K562 (cell line): ENCODE data around the gene WDFY2. TPM values are rescaled to one million over a fixed set of nuclear protein-coding genes. Genes with fewer than 3 reads are reported as not detected.

ENCODE experiments used
- ATAC-seq: fragments of 200-7000 bp; cut with Tn5 transposase; 3 replicates; pipeline ENCODE4 v1.9.1; 2020; ENCODE audit warnings: moderate library complexity
- BruUV-seq: library from RNA; stranded (reverse); fragments of 400-500 nt; replicated peaks from 2 replicates; lab custom pipeline; 2021; lab: Mats Ljungman, UMichigan
- CTCF ChIA-PET: fragments of 300-600 bp; formaldehyde crosslinking; extraction: SDS; loops from one replicate; lab custom pipeline; 2021; ENCODE audit warnings: low intra/inter-chr PET ratio; lab: Yijun Ruan, JAX
- POLR2A ChIA-PET: fragments of 300-600, 350-650 bp; sonication (Branson Sonifier 250); formaldehyde crosslinking; extraction: SDS; loops from one replicate; lab custom pipeline; 2021; ENCODE audit warnings: antibody characterized with exemption, inconsistent platforms; lab: Yijun Ruan, JAX
- DNase-seq, 4 experiments: peaks; one replicate each; pipeline versions ENCODE4 v3.0.0 to v3.0.0-alpha.2; 2011 to 2018; ENCODE audit warnings: low spot score in 3 of 4, mixed read lengths in 3 of 4; ENCODE audit errors: extremely low read depth in 1 of 4
- FAIRE-seq: peaks from 2 replicates; lab custom pipeline; 2011; peaks lifted over from hg19 to GRCh38; lab: Jason Lieb, UNC
- H2AFZ ChIP-seq: 2 replicates; pipeline ENCODE4 v1.6.0; 2011; ENCODE audit warnings: low read depth, low read length, control low read depth, inconsistent platforms
- H3K27ac ChIP-seq: fragments of 200-600 bp; 3 replicates; pipeline ENCODE4 v1.8.0; 2011; ENCODE audit warnings: low read depth, mild to moderate bottlenecking, control low read depth, inconsistent platforms, low read length, moderate library complexity, mixed read lengths; ENCODE audit errors: extremely low read depth
- H3K27me3 ChIP-seq, 2 experiments: fragments of 300-600 bp in 1 of 2; 2 replicates in 1 of 2; 3 replicates in 1 of 2; pipeline versions ENCODE4 v1.6.0 to v1.8.0; 2011; ENCODE audit warnings: inconsistent platforms in 2 of 2, low read length in 2 of 2, mild to moderate bottlenecking in 1 of 2, mixed read lengths in 1 of 2, moderate library complexity in 1 of 2; ENCODE audit not compliant: control insufficient read depth in 2 of 2, insufficient read depth in 2 of 2
- H3K36me3 ChIP-seq: fragments of 300-600 bp; 3 replicates; pipeline ENCODE4 v1.8.0; 2011; ENCODE audit warnings: mild to moderate bottlenecking, low read length, inconsistent platforms; ENCODE audit not compliant: control insufficient read depth, insufficient read depth
- H3K4me1 ChIP-seq, 2 experiments: fragments of 200-600 bp in 1 of 2; replicated peaks in 1 of 2; 2 replicates in 1 of 2; 3 replicates in 1 of 2; pipeline versions ENCODE4 v1.5.1 to v1.8.0; 2011; ENCODE audit warnings: inconsistent platforms in 2 of 2, low read length in 2 of 2, mild to moderate bottlenecking in 1 of 2, mixed read lengths in 1 of 2, moderate library complexity in 1 of 2; ENCODE audit not compliant: control insufficient read depth in 2 of 2, insufficient read depth in 2 of 2
- H3K4me2 ChIP-seq: 2 replicates; pipeline ENCODE4 v1.6.1; 2011; ENCODE audit warnings: low read length, control low read depth, inconsistent platforms, mixed read lengths; ENCODE audit not compliant: insufficient read depth
- H3K4me3 ChIP-seq: fragments of 200-600 bp; sonication (generic), shearing (Covaris generic); 2 replicates; pipeline ENCODE4 v1.5.1; 2016; ENCODE audit warnings: control low read depth, inconsistent platforms
- H3K79me2 ChIP-seq: fragments of 200-600 bp; 3 replicates; pipeline ENCODE4 v1.8.0; 2011; ENCODE audit warnings: low read length, inconsistent platforms; ENCODE audit not compliant: control insufficient read depth, insufficient read depth
- H3K9ac ChIP-seq, 2 experiments: 2 replicates each; pipeline versions ENCODE4 v1.6.0 to v1.6.1; 2011; ENCODE audit warnings: low read depth in 2 of 2, low read length in 2 of 2, control low read depth in 1 of 2, inconsistent platforms in 1 of 2, mild to moderate bottlenecking in 1 of 2, mixed read lengths in 1 of 2; ENCODE audit not compliant: insufficient read depth in 1 of 2
- H3K9me1 ChIP-seq: one replicate; pipeline ENCODE4 v1.6.0; 2011; ENCODE audit warnings: inconsistent platforms, mild to moderate bottlenecking, low read length, moderate library complexity; ENCODE audit not compliant: control insufficient read depth, insufficient read depth
- H3K9me3 ChIP-seq: replicated peaks from 2 replicates; pipeline ENCODE4 v1.5.1; 2011; ENCODE audit warnings: low read depth, low read length, inconsistent platforms; ENCODE audit not compliant: control insufficient read depth, insufficient read depth
- H4K20me1 ChIP-seq: replicated peaks from 2 replicates; pipeline ENCODE4 v1.6.1; 2011; ENCODE audit warnings: low read length, inconsistent platforms, mixed read lengths; ENCODE audit not compliant: control insufficient read depth, insufficient read depth
- NFIX ChIP-seq: fragments of 250-450 bp; sonication (Bioruptor Pico); IDR thresholded peaks from 2 replicates; pipeline ENCODE4 v1.4.0; 2020; ENCODE audit warnings: low read depth, mild to moderate bottlenecking, moderate library complexity
- NR4A1 ChIP-seq, 2 experiments: fragments of 250-450 bp in 1 of 2; fragments of 450-650 bp in 1 of 2; sonication (Bioruptor Pico) in 1 of 2; IDR thresholded peaks; 2 replicates each; pipeline versions ENCODE4 v1.4.0 to v1.6.1; 2016 to 2020; ENCODE audit warnings: mild to moderate bottlenecking in 2 of 2, missing compliant biosample characterization in 1 of 2, missing genetic modification characterization in 1 of 2, moderate library complexity in 1 of 2
- PCBP1 ChIP-seq: fragments of 200-400 bp; formaldehyde crosslinking; IDR thresholded peaks from 2 replicates; pipeline ENCODE4 v1.6.1; 2018; ENCODE audit warnings: mild to moderate bottlenecking, low read depth, low read length; ENCODE audit not compliant: poor library complexity, severe bottlenecking
- PTTG1 ChIP-seq: fragments of 450-650 bp; IDR thresholded peaks from 2 replicates; pipeline ENCODE4 v1.6.1; 2016; ENCODE audit warnings: low read depth, mild to moderate bottlenecking, missing genetic modification characterization, missing compliant biosample characterization
- RAD21 ChIP-seq, 2 experiments: fragments of 250-450 bp in 1 of 2; fragments of 450-650 bp in 1 of 2; sonication (Bioruptor Pico) in 1 of 2; formaldehyde crosslinking in 1 of 2; IDR thresholded peaks in 1 of 2; conservative IDR thresholded peaks in 1 of 2; 2 replicates each; pipeline versions ENCODE4 v1.4.0 to v1.8.0; 2020 to 2022; ENCODE audit warnings: mild to moderate bottlenecking in 2 of 2, moderate library complexity in 1 of 2
- RBFOX2 ChIP-seq: fragments of 200-400 bp; formaldehyde crosslinking; IDR thresholded peaks from 2 replicates; pipeline ENCODE4 v1.6.1; 2017; ENCODE audit warnings: low read depth, mild to moderate bottlenecking, low read length, moderate library complexity
- SAFB2 ChIP-seq: fragments of 200-400 bp; formaldehyde crosslinking; IDR thresholded peaks from 2 replicates; pipeline ENCODE4 v1.6.1; 2018; ENCODE audit warnings: borderline replicate concordance, low read length, low read depth, moderate library complexity; ENCODE audit not compliant: severe bottlenecking
- THRAP3 ChIP-seq: fragments of 450-650 bp; IDR thresholded peaks from 2 replicates; pipeline ENCODE4 v1.6.1; 2016; ENCODE audit warnings: mild to moderate bottlenecking, inconsistent platforms, borderline replicate concordance
- XRCC5 ChIP-seq: fragments of 200-400 bp; formaldehyde crosslinking; IDR thresholded peaks from 2 replicates; pipeline ENCODE4 v1.6.1; 2017; ENCODE audit warnings: low read depth, mild to moderate bottlenecking, low read length
- ZNF24 ChIP-seq: fragments of 450-650 bp; IDR thresholded peaks from 2 replicates; pipeline ENCODE4 v1.6.1; 2016
- ZNF3 ChIP-seq: fragments of 250-450 bp; sonication (Bioruptor Pico); IDR thresholded peaks from 2 replicates; pipeline ENCODE4 v1.5.0; 2021; ENCODE audit warnings: mild to moderate bottlenecking, moderate library complexity
- ZNF57 ChIP-seq: fragments of 450-650 bp; formaldehyde crosslinking; IDR thresholded peaks from 2 replicates; pipeline ENCODE4 v1.4.0; 2020; ENCODE audit warnings: mild to moderate bottlenecking, moderate library complexity
- WGBS: fragments of 100-300 bp; shearing (Covaris generic); methylation state at CpG from one replicate; pipeline ENCODE4 v1.1.6; 2016; ENCODE audit warnings: low coverage, mixed read lengths; ENCODE audit not compliant: insufficient coverage; ENCODE audit errors: missing lambda C conversion rate; 5-methylcytosine and 5-hydroxymethylcytosine counted together
- in situ Hi-C: fragments of 300-500 bp; cut with MboI; formaldehyde crosslinking; loops from 4 replicates; pipeline ENCODE4 v1.15.0; 2018; ENCODE audit warnings: inconsistent platforms, mixed read lengths
- intact Hi-C: fragments of 100-400 bp; cut with micrococcal nuclease; formaldehyde crosslinking; loops from 2 replicates; pipeline ENCODE4 v1.14.2; 2022
- polyA plus RNA-seq, 8 experiments: library from polyadenylated mRNA; depleted of rRNA in 4 of 8; stranded (reverse) in 5 of 8; unstranded in 3 of 8; fragments of >200 nt; fragmentation: Nextera tagmentation in 2 of 8; fragmentation: Illumina TruSeq in 1 of 8; extraction: Ambion mirVana in 2 of 8; extraction: Trizol in 1 of 8; gene quantifications; 2 replicates each; pipeline versions ENCODE4 v1.2.1 to v1.2.3, GENCODE V29; 2011 to 2014; ENCODE audit warnings: inconsistent platforms in 1 of 8, missing spikeins in 1 of 8
- total RNA-seq, 7 experiments: library from RNA; depleted of rRNA in 6 of 7; stranded (reverse); fragments of >200 nt in 6 of 7; fragmentation: Illumina TruSeq in 2 of 7; extraction: Trizol in 2 of 7; gene quantifications; 2 replicates each; pipeline versions ENCODE4 v1.2.1 to v1.2.3, GENCODE V29; 2011 to 2021; ENCODE audit warnings: low replicate concordance in 1 of 7
- TF ChIP-seq, protein P1 (sequence below): fragments of 450-650 bp; IDR thresholded peaks from 2 replicates; pipeline ENCODE4 v1.6.1; 2018; ENCODE audit warnings: mild to moderate bottlenecking, low read depth; ENCODE audit not compliant: partially characterized antibody
- TF ChIP-seq, protein P2 (sequence below): IDR thresholded peaks from 2 replicates; pipeline ENCODE4 v1.6.1; 2016; ENCODE audit warnings: missing genetic modification characterization, missing compliant biosample characterization

WDFY2 gene
- total and polyA plus RNA-seq, 9 of the 15 experiments (the other 6 are each of a cell fraction or from before 2014, with no cell fraction given) = 0.66 to 6.4 (median 4.4) TPM

DNA sequence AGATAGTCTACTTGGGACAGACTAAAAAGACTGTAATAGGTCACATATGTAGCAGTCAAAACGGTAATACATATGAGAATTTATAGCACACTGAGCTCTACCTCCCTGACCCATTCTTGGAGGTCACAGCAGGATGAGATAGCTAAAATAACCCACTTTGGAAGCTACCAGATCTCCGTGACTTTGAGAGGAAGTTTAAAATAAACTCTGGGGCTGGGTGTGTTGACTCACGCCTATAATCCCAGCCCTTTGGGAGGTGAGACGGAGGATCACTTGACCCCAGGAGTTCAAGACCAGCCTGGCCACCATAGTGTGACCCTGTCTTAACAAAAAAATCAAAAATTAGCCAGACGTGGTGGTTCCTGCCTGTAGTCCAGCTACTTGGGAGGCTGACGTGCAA lies 174.4 kb downstream of the WDFY2 start:
- Histone ChIP-seq H3K9ac (no peak overlapping the region), H3K27ac (no peak overlapping the region), H4K20me1 (no peaks in the 10 kb centered on the region), H3K4me2 (no peak overlapping the region), H3K9me3 (no peaks in the 10 kb centered on the region), H2AFZ (no peak overlapping the region), H3K36me3 (peaks cover 14% of the 10 kb centered on the region; the same call in 2 of the 3 replicates), H3K27me3 (no peaks in the 10 kb centered on the region), H3K79me2 (no peaks in the 10 kb centered on the region), H3K9me1 (no peaks in the 10 kb centered on the region), H3K4me3 (no peak overlapping the region), H3K4me1 (no peaks in the 10 kb centered on the region)
- CTCF ChIA-PET = no interaction called here
- ATAC-seq (no peak), DNase-seq (no peak), FAIRE-seq (no peak)
- WGBS = 64% methylated on average over 5 of the region's 6 CpGs
- TF ChIP-seq THRAP3 = no peak
- TF ChIP-seq ZNF24 = no peak
- no peak for TF ChIP-seq NR4A1 (CRISPR knock-in tag; IDR thresholded peaks at IDR 0.05)
- no peak for TF ChIP-seq NR4A1 (tag; IDR thresholded peaks at IDR 0.05)
- TF ChIP-seq NFIX (CRISPR knock-in tag) = no peak
- TF ChIP-seq ZNF3 (CRISPR knock-in tag) = no peak
- no peak for TF ChIP-seq ZNF57 (CRISPR knock-in tag)
- TF ChIP-seq RBFOX2 = no peak
- TF ChIP-seq RAD21 (CRISPR knock-in tag; conservative IDR thresholded peaks at IDR 0.05 in 1 of 2, IDR thresholded peaks at IDR 0.05 in 1 of 2) = no peak
- TF ChIP-seq, protein P1, sequence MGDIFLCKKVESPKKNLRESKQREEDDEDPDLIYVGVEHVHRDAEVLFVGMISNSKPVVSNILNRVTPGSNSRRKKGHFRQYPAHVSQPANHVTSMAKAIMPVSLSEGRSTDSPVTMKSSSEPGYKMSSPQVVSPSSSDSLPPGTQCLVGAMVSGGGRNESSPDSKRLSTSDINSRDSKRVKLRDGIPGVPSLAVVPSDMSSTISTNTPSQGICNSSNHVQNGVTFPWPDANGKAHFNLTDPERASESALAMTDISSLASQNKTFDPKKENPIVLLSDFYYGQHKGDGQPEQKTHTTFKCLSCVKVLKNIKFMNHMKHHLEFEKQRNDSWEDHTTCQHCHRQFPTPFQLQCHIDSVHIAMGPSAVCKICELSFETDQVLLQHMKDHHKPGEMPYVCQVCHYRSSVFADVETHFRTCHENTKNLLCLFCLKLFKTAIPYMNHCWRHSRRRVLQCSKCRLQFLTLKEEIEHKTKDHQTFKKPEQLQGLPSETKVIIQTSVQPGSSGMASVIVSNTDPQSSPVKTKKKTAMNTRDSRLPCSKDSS = no peak
- no peak for TF ChIP-seq XRCC5
- TF ChIP-seq, protein P2, sequence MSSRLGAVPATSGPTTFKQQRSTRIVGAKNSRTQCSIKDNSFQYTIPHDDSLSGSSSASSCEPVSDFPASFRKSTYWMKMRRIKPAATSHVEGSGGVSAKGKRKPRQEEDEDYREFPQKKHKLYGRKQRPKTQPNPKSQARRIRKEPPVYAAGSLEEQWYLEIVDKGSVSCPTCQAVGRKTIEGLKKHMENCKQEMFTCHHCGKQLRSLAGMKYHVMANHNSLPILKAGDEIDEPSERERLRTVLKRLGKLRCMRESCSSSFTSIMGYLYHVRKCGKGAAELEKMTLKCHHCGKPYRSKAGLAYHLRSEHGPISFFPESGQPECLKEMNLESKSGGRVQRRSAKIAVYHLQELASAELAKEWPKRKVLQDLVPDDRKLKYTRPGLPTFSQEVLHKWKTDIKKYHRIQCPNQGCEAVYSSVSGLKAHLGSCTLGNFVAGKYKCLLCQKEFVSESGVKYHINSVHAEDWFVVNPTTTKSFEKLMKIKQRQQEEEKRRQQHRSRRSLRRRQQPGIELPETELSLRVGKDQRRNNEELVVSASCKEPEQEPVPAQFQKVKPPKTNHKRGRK (tag) = no peak
- TF ChIP-seq PTTG1 = no peak
- no peak for TF ChIP-seq SAFB2
- no peak for TF ChIP-seq PCBP1
- in situ Hi-C loops = no loop called here
- BruUV-seq = no TSS peak
- POLR2A ChIA-PET = interaction anchor here (0.6 to 1.3 kb wide), 2 partner anchors 10 to 97 kb away, joined by 4 read pairs; no protein-coding TSS in a partner anchor
- intact Hi-C loops = loop anchor here (10.0 kb wide), 1 partner anchor 174 kb away; the partner anchor contains the start of gene WDFY2
